GM23338 (cell line): Measurements from ENCODE around the gene RPS13. TPM values are rescaled to one million over a fixed set of nuclear protein-coding genes. Genes with fewer than 3 reads are reported as not detected.
"Not testable (repeated sequence)": the region's sequence is repeated elsewhere in the genome, so short reads cannot be mapped to it uniquely, and the experiment has no call there.

Source experiments
- ATAC-seq: fragments of 200-7000 bp; cut with Tn5 transposase; 3 replicates; pipeline ENCODE4 v1.9.1; 2020
- DNase-seq: peaks from one replicate; pipeline ENCODE4 v3.0.0-alpha.2; 2015; ENCODE audit warnings: low spot score
- H2AFZ ChIP-seq: fragments of 200-600 bp; sonication (generic); 2 replicates; pipeline ENCODE4 v1.8.0; 2016; ENCODE audit warnings: antibody characterized with exemption, mild to moderate bottlenecking, moderate library complexity
- H3F3A ChIP-seq: fragments of 200-600 bp; sonication (generic); replicated peaks from 2 replicates; pipeline ENCODE4 v1.8.0; 2017; ENCODE audit warnings: antibody characterized with exemption, mixed run types, low read depth
- H3K27ac ChIP-seq: fragments of 200-600 bp; sonication (generic); 2 replicates; pipeline ENCODE4 v1.6.1; 2016; ENCODE audit warnings: low read depth
- H3K27me3 ChIP-seq: fragments of 200-600 bp; sonication (generic); 2 replicates; pipeline ENCODE4 v1.8.0; 2016; ENCODE audit warnings: mild to moderate bottlenecking, mixed run types, moderate library complexity; ENCODE audit not compliant: insufficient read depth
- H3K36me3 ChIP-seq: fragments of 200-600 bp; sonication (generic); 2 replicates; pipeline ENCODE4 v1.8.0; 2016; ENCODE audit warnings: mild to moderate bottlenecking; ENCODE audit not compliant: insufficient read depth
- H3K4me1 ChIP-seq: fragments of 200-600 bp; sonication (generic); 2 replicates; pipeline ENCODE4 v1.8.0; 2016; ENCODE audit warnings: mild to moderate bottlenecking, moderate library complexity; ENCODE audit not compliant: insufficient read depth
- H3K4me2 ChIP-seq: fragments of 200-600 bp; sonication (generic); 2 replicates; pipeline ENCODE4 v1.7.1; 2017; ENCODE audit warnings: mixed run types
- H3K4me3 ChIP-seq: fragments of 200-600 bp; sonication (generic); 2 replicates; pipeline ENCODE4 v1.6.1; 2016; ENCODE audit warnings: mixed run types
- H3K79me2 ChIP-seq: fragments of 200-600 bp; sonication (generic); replicated peaks from 2 replicates; pipeline ENCODE4 v1.8.0; 2017; ENCODE audit warnings: mild to moderate bottlenecking; ENCODE audit not compliant: insufficient read depth
- H3K9me2 ChIP-seq: fragments of 200-600 bp; sonication (generic); 2 replicates; pipeline ENCODE4 v1.8.0; 2017; ENCODE audit not compliant: insufficient read depth
- H4K20me1 ChIP-seq: fragments of 200-600 bp; sonication (generic); replicated peaks from 2 replicates; pipeline ENCODE4 v1.8.0; 2017; ENCODE audit warnings: mild to moderate bottlenecking; ENCODE audit not compliant: insufficient read depth
- H3K27ac Mint-ChIP-seq: 2 replicates; pipeline ENCODE4 v1.8.0; 2020; ENCODE audit warnings: inconsistent platforms, mild to moderate bottlenecking, moderate library complexity, mixed read lengths
- H3K27me3 Mint-ChIP-seq: 3 replicates; pipeline ENCODE4 v1.8.0; 2022; ENCODE audit warnings: low read depth, mild to moderate bottlenecking, moderate library complexity, mixed read lengths, inconsistent platforms; ENCODE audit not compliant: insufficient read depth, poor library complexity
- H3K36me3 Mint-ChIP-seq: 3 replicates; pipeline ENCODE4 v1.8.0; 2021; ENCODE audit warnings: low read depth, mild to moderate bottlenecking, inconsistent platforms, moderate library complexity, mixed read lengths
- H3K4me1 Mint-ChIP-seq: 3 replicates; pipeline ENCODE4 v1.8.0; 2020; ENCODE audit warnings: mild to moderate bottlenecking, inconsistent platforms, mixed read lengths
- H3K4me3 Mint-ChIP-seq: 3 replicates; pipeline ENCODE4 v1.8.0; 2021; ENCODE audit warnings: moderate library complexity, mild to moderate bottlenecking, inconsistent platforms, mixed read lengths
- H3K9me3 Mint-ChIP-seq: 3 replicates; pipeline ENCODE4 v1.8.0; 2020; ENCODE audit warnings: moderate library complexity, mild to moderate bottlenecking, inconsistent platforms, mixed read lengths
- CTCF ChIP-seq, 2 experiments: fragments of 200-600 bp in 1 of 2; sonication (generic) in 1 of 2; conservative IDR thresholded peaks; 2 replicates each; pipeline versions ENCODE4 v1.5.1 to v1.6.1; 2016 to 2017; ENCODE audit warnings: antibody characterized with exemption in 2 of 2, low read depth in 2 of 2, mild to moderate bottlenecking in 2 of 2, moderate library complexity in 1 of 2
- ETS1 ChIP-seq: IDR thresholded peaks from 2 replicates; pipeline ENCODE4 v1.6.1; 2016; ENCODE audit warnings: antibody characterized with exemption
- STAT1 ChIP-seq: IDR thresholded peaks from one replicate; pipeline ENCODE4 v1.6.1; 2016; ENCODE audit warnings: antibody characterized with exemption; ENCODE audit not compliant: unreplicated experiment
- ZNF331 ChIP-seq: fragments of 250-450 bp; sonication (Bioruptor Pico); IDR thresholded peaks from 2 replicates; pipeline ENCODE4 v1.5.0; 2020; ENCODE audit warnings: low read depth, mild to moderate bottlenecking, moderate library complexity
- polyA plus RNA-seq: library from polyadenylated mRNA; unstranded; fragments of >200 nt; fragmentation: Nextera tagmentation; extraction: Ambion mirVana; gene quantifications from 2 replicates; pipeline ENCODE4 v1.2.1, GENCODE V29; 2016
- total RNA-seq: library from RNA; depleted of rRNA; stranded (reverse); fragments of >200 nt; shearing (Covaris generic); gene quantifications from 2 replicates; pipeline ENCODE4 v1.2.3, GENCODE V29; 2014

RPS13 gene
- total and polyA plus RNA-seq, 2 experiments from 2014 or later = 1,211 to 1,717 TPM

GRCh38 chr11:17116117-17116516 is 38.6 kb upstream of the RPS13 start (continued):
- TF ChIP-seq ETS1 = no peak
- TF ChIP-seq ZNF331 (CRISPR knock-in tag) = no peak

GRCh38 chr11:17107745-17108144 is 30.3 kb upstream of the RPS13 start:
- not testable (repeated sequence) for H3K4me1 ChIP-seq, H3K27me3 Mint-ChIP-seq, H3K4me3 Mint-ChIP-seq, H3K79me2 ChIP-seq, H3K4me3 ChIP-seq, H3K27me3 ChIP-seq, H3K4me1 Mint-ChIP-seq, H3K27ac Mint-ChIP-seq, H2AFZ ChIP-seq, H3F3A ChIP-seq, H4K20me1 ChIP-seq, H3K9me2 ChIP-seq, H3K9me3 Mint-ChIP-seq, H3K4me2 ChIP-seq
- DNase-seq = peak; percentile 40
- Histone ChIP-seq H3K27ac (0 out of 2 replicates have a peak overlapping the region, but pooled peaks have one; percentile 50), H3K36me3 (peaks cover 67% of the 10 kb centered on the region)
- ATAC-seq = peak; percentile 70
- peak; percentile 55 to 56 for TF ChIP-seq CTCF (conservative IDR thresholded peaks at IDR 0.05; ENCODE audit: low read depth in 2 of 2)
- peaks cover 67% of the 10 kb centered on the region for H3K36me3 Mint-ChIP-seq

GRCh38 chr11:17105404-17106040 is 28.1 kb upstream of the RPS13 start:
- Histone ChIP-seq H4K20me1 (peaks cover 13% of the 10 kb centered on the region), H3K36me3 (peaks cover 60% of the 10 kb centered on the region)
- H3F3A ChIP-seq, H3K4me1 Mint-ChIP-seq, H3K27ac Mint-ChIP-seq, H3K4me3 ChIP-seq, H2AFZ ChIP-seq, H3K4me3 Mint-ChIP-seq, H3K27ac ChIP-seq, H3K27me3 Mint-ChIP-seq, H3K79me2 ChIP-seq, H3K9me2 ChIP-seq, H3K27me3 ChIP-seq, DNase-seq, H3K9me3 Mint-ChIP-seq, H3K4me1 ChIP-seq, H3K4me2 ChIP-seq, ATAC-seq: not testable (repeated sequence)
- H3K36me3 Mint-ChIP-seq = peaks cover 74% of the 10 kb centered on the region

GRCh38 chr11:17102462-17102861 is 25.0 kb upstream of the RPS13 start:
- Mint-ChIP-seq H3K9me3 (no peaks in the 10 kb centered on the region), H3K27ac (no peak overlapping the region), H3K27me3 (peaks cover 2% of the 10 kb centered on the region), H3K4me1 (no peaks in the 10 kb centered on the region), H3K4me3 (no peak overlapping the region), H3K36me3 (peaks cover 76% of the 10 kb centered on the region)
- no peak for ATAC-seq
- H3F3A ChIP-seq = no peaks in the 10 kb centered on the region
- H3K36me3 ChIP-seq = peaks cover 65% of the 10 kb centered on the region
- H3K9me2 ChIP-seq = no peaks in the 10 kb centered on the region
- H3K27me3 ChIP-seq = no peaks in the 10 kb centered on the region
- no peak for DNase-seq
- H3K4me1 ChIP-seq = no peaks in the 10 kb centered on the region
- no peak overlapping the region for H2AFZ ChIP-seq
- H4K20me1 ChIP-seq = peaks cover 13% of the 10 kb centered on the region
- H3K79me2 ChIP-seq = no peaks in the 10 kb centered on the region; the same call in 1 of the 2 replicates
- H3K4me3 ChIP-seq = no peak overlapping the region
- H3K4me2 ChIP-seq = no peak overlapping the region
- H3K27ac ChIP-seq = no peak overlapping the region
- TF ChIP-seq CTCF (conservative IDR thresholded peaks at IDR 0.05; ENCODE audit: low read depth in 2 of 2) (no peak), STAT1 (no peak)
